AG08396 (cell line): ENCODE measurements around the gene ST6GALNAC6.
"Not testable (repeated sequence)": the region's sequence is repeated elsewhere in the genome, so short reads cannot be mapped to it uniquely, and the experiment has no call there.

Source experiments
- DNase-seq: peaks from one replicate; pipeline ENCODE4 v3.0.0; 2012; ENCODE audit warnings: low spot score, mixed read lengths

The ST6GALNAC6 gene

DNA sequence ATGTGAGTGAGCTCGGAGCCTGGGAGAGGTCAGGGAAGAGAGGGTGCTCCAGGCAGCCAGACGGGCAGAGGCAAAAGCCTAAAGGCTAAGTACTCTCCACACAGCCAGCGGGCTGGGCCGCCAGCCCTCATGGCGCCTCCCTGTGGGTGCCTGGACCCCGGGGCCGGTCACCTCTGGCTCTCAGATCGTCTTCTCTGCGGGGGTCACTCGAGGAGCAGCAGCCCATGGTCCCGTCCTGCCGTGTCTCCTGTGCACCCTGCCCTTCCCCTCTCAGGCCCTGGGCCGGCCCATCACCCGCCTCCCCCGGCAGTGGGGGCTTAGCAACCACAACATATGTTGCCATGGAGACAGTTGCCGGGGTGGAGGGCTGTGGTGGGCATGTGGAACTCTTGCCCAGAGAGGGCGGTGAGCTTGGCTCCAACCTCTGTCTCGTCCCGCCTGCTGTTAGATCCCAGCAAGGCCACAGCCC is 26.1 kb downstream of the ST6GALNAC6 start:
- no peak for DNase-seq

DNA sequence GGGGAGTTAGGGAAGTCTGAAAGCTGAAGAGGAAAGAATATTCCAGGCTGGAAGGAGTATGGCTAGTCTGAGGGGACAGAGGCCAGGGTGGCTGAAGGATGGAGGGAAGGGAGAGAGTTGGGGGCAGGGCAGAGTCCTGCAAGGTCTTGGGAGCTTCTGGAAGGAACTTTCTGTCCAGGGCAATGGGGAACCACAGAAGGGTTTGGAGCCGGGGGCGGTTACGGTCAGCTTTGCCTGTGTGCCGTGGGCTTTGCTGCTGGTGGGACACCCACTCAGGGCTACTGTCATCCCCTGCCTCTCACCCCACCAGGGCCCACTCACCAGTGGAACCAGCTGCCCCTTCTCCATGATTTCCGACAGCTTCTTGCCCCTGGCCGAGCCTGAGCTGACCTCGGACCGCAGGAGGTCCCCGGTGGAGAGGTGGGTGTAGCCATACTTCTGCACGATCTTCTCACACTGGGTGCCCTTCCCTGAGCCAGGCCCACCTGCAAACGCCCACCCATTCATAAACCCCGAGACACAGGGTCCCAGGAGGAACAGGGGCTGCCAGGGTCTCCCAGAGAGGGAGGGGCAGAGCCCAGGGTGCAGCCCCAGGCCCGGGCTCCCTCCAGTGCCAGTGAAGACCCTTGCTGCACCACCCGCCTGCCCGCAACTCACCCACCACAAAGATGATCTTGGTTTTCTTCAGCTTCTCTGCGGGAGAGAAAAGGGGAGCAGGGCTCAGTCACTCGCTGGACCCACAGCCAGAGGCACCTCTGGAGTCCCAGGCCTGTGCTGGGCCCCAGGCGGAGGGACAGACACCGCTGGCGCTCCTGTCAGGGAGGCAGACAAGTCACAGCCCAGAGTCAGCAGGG is 26.8 kb downstream of the ST6GALNAC6 start:
- no peak for DNase-seq

DNA sequence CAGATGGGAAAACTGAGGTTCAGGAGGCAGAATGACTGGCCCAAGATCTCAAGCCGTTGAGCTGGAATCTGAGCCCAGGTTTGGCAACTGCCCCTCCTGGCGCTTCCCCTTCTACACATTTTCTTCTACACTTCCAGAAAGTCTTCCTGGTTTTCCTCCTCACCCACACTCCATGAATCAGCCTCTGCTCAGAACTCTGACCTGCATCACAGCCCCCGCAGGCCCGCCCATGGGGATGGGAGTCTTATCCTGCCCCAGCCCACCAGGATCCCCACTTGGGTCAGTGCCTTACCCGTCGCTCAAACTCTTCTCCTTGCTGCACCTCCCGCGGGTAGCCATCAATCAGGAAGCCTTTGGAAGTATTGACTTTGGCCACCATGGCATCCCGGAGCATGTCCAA is 27.9 kb downstream of the ST6GALNAC6 start:
- DNase-seq, result no peak

DNA sequence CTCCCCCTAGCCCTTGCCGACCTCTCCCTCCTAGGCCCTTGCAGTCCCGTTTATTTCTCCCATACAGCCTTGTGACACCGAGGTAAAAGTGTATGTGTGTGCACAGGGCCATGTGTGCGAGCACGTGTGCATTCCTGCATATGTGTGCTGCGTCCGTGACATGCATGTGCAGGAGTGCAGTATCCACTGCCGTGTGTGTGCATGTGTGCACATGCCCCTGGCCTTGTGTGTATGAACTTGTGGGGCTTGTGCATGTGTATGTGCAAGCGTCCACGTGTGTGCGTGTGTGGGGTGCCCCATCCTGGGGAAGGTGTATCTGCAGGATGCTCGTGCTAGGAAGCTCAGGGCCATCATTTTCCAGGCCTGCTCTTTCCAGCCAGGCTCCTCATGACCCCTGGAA is 28.5 kb downstream of the ST6GALNAC6 start:
- no peak for DNase-seq

DNA sequence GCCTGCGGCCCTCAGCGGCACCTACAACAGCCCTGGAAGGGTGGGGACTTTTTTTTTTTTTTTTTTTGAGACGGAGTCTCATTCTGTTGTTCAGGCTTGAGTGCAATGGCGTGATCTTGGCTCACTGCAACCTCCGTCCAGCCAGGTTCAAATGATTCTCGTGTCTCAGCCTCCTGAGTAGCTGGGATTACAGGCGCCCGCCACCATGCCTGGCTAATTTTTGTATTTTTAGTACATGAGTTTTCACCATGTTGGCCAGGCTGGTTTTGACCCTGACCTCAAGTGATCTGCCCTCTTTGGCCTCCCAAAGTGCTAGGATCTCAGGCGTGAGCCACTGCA is 29.3 kb downstream of the ST6GALNAC6 start:
- not testable (repeated sequence) for DNase-seq

DNA sequence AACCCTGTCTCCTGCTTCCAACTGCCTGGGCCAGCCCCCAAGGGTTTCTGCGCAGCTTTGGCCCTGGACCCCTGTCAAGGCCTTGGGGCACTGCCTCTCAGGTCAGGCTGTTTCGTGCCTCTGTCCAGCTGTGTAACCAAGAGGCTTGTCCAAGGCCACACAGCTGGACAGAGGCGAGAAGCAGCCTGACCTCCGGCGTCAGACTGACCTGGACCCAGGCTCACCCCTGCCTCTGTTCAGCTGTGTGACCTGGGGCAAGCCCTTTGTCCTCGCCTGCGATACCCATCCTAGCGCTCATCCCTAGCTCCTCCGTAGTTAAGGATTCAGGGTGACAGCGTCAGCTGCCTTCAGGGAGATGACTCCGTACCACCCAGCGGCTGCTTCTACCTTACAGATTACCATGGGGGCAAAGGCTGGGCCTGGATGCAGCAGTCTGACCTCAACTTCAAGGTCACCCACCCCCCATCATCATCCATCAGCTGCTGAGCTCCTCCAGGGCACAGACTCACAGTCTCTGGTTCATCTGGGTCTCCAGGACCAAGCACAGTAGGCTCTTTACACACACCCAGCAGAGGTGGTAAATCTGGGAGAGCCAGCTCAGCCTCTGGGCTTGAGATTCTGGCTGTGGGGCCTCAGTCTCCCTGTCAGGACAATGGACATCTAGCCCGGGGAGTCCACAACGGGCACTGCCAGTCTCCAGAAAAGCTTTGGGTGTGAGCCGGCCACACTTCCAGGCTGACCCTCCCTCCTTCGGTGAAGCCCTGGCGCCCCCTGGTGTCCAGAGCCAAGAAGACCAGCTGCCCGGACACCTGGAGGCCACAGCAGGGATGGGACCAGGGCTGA is 29.9 kb downstream of the ST6GALNAC6 start:
- peak; percentile 94 for DNase-seq

DNA sequence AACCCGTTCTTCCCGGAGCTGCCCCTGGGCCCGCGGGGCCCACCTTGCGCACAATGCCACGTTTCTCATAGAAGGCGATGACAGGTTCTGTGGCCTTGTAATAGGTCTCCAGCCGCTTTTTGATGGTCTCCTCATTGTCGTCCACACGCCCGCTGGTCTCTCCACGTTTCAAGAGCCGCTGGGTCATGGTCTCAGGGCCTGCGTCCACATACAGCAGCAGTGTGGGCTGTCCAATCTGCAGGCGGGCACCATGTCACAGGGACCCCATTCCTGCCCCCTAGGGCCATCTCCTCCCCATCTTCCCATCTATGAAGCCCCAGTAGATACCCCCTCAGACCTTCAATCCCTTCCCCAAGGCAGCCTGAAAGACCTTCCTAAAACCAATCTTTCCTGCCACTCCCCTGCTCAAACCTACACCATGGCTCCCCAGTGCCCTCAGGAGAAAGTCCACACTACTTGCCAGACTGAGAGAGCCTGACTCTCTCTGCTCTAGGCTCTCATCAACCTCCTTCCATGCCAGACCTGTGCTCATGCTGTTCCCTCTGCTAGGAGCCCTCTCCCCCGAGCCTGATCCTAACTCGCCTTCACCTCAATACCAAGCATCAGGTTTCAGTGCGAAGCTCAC is 31.0 kb downstream of the ST6GALNAC6 start:
- no peak for DNase-seq

DNA sequence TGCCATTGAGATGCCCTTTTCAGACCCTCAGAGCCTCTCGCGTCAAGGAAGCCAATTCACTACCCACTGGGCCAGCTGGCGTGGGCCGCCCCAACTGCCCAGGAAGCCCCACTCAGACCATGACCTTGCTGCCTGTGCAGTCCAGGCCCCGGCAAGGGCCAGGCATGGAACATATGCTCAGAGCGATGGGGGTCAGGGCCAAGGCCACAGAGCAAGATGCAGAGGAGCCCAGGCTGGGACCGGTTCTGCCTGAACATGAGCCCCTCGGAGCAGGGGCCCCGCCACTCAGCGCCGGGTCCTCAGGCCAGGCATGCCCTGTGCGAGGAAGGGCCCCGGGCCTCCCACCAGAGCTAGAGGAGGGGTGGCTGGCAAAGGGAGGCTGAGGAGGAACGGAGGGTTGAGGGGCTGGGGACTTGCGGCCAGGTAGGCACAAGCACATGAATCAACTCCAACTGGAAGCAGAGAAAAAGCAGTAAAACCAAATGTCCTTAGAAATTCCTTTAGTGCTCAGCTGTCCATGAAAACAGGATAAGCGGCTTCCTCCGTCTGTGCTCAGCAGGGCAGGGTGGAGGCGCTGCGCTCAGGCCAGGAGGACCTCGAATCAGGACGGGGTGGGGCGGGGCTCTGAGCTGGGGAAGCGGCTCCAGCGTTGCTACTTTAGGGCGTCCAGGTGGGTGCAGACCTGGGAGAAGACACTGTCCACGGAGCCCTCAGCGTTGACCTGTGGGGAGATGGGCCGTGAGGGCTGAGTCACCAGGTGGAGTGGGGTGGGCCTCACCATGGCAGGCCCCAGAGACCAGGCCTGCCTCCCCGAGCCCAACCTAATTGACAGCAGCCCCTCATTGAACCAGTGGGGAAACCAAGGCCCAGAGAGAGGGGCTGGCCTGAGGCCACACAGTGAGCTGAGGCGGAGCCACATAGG is 31.8 kb downstream of the ST6GALNAC6 start:
- no peak for DNase-seq

DNA sequence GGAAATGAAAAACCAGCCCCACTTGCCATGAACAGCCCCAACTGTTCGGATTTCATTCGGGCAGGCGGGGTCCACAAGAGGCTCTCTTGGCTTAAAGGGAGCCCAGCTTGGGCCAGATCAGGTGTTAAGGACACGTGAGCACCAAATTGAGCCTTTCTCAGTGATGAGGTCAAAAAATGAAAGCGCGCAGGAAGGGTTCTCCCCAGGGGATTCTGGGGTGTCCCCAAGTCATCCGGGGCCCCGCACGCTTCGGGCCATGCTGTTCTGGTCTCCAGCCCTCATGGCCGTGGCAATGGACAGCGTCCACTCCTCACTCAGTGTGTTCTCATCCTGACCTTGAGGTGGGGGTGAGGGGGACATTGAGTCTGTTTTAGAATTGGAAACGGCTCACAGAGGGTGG is 32.9 kb downstream of the ST6GALNAC6 start:
- no peak for DNase-seq

DNA sequence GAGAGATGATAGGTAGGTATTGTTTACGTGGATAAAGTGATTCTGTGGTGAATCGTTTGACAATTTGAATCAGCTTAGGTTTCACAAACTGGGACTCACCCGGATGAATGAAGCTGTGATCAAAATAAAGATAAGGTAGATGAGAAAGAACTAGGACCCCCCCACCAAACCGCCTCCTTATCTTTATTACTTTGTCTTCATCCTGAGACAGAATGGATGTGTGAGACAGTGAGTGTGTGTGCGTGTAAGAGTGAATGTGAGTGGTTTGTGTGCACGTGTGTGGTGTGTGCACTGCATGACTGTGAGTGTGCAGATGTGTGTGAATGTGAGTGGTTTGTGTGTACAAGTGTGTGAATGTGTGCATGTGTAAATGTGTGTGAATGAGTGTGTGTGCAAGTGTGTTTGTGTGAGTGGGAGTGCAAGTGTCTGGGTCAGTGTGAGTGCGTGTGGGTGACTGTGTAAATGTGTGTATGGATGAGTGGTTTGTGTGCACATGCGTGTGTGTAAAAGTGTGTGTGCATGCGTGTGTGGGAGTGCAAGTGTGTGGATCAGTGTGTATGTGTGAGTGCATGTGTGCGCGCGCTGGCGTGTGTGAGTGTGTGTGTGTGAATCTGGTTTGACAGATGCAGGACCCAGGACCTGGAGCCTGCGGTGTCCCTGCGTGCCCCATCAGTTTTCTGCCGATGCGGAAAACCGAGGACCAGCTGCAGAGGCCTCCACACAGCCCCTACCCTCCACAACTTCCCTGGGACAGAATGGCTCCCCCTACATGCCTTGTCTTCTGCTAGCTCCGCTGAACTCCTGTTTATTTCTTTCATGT is 33.5 kb downstream of the ST6GALNAC6 start:
- no peak for DNase-seq

DNA sequence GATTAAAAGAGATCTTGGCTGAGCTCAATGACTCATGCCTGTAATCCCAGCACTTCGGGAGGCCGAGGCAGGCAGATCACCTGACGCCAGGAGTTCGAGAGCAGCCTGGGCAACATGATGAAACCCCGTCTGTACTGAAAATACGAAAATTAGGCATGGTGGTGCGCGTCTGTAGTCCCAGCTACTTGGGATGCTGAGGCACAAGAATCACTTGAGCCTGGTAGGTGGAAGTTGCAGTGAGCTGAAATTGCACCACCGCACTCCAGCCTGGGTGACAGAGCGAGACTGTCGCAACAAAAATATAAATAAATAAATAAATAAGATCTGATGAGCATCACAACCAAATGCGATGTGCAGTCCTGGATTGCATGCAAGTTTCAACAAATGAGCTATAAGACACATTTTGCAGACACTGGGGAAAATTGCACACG is 36.2 kb downstream of the ST6GALNAC6 start:
- no peak for DNase-seq

DNA sequence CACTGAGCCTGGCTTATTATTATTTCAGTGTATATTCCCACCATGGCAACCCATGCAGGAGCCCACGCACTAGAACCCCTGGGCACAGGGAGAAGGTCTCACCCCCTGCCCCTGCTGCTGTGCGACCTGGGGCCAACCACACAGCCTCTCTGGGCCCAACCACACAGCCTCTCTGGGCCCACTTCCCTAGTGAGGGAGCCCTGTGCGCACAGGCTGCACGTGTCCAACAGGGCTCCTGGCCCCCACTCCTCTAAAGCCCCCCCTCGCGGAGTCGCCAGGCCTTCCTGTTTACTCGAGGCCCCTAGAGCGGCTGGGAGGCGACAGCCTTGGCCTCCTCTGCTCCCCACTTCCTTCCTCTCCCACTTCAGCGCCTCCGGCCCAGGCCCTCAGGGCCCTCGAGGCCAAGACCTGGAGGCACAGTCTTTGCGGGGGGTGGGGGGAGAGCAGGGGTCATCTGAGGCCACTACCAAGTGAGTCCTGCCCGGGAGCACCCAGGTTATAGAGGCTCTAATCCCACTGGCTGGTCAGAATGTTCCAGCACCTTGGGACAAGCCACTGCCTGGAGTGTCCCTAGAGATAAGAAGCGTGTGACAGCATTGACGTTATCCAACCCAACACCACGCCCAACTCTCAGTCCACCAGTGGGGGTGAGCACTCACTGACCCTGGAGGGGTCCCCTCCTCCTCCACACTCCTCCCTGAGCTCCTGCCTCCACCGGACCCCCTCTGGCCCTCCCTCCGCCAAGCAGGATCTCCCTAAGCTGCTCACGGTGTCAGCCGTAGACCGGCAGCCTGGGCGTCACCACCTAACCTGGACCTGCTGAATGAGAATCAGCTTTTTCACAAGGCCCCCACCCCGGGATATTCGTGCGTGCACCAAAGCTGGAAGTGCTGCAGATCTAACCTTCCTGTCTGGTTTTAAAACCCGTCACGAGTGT is 37.1 kb downstream of the ST6GALNAC6 start:
- no peak for DNase-seq

DNA sequence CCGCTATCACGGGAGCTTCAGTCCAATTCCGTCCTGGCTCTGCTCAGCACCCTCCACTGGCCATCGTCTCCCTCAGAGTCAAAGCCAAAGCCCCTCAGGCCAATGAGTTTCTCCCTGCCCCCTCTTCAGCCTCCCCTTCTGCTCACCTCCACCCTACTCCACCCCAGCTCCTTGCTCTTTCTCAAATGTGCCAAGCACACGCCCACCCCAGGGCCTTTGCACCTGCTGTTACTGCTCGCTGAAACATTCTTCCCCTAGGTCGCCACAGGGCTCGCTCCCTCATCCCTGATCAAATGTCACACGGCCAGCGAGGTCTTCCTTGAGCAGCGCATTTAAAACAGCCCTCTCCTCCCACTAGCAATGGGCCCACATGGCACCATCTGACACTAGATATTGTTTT is 38.6 kb downstream of the ST6GALNAC6 start:
- DNase-seq, result no peak

DNA sequence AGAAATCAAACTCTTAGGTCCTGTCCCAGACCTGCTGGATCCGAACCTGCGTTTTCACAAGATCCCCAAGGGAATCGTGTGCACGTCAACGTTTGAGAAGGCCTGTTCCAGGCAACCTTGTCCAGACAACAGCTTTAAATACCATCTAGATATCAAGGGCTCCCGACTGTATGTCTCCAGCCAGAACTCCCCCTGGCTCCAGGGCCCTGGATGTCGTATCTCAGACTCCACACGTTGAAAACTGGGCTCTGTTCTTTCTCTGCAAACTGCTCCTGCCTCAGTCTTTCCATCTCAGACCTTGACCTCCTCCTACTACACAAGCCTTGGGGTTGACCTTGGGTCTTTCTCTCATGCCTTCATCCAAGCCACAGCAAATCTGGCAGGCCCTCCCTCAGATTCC is 39.1 kb downstream of the ST6GALNAC6 start:
- DNase-seq, result no peak

DNA sequence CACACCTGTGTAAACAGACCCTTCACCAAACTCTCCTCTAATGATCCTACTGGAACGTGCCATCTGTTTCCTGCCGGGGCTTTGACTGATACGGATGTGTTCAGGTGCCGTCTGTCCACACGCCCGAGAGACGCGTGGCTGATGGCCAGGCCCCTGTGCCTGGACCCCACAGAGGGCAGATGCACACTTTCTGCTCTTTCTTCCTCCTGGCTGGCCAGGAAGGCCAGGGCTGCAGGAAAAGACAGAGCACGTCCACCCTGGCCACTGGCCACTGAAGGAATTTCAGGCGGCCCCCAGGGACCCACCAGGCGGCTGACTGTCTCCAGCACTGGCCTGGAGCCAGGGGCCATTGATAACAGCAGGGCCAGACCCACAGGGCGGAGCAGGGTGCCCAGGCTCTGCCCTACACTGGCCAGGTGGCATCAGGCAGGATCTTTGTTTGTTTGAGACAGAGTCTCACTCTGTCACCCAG is 41.3 kb downstream of the ST6GALNAC6 start:
- DNase-seq, result no peak

DNA sequence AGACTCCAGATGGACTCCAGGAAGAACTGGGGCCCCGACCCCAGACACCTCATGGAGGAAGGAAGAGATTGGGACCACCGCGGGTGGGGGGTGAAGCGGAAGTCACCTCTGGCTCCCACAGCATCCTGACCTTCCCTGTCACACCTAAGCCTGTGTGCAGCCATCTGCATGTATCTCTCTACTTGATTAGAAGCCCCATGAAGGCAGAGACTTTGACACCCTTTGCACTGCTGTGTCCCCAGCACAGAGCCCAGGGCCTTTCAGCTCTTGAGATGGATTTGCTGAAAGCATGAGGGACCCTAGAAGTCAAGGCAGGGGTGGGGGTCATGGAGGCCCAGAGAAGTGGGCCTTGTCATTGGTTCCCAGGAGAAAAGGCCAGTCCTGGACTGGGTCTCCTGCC is 42.1 kb downstream of the ST6GALNAC6 start:
- DNase-seq, result no peak

DNA sequence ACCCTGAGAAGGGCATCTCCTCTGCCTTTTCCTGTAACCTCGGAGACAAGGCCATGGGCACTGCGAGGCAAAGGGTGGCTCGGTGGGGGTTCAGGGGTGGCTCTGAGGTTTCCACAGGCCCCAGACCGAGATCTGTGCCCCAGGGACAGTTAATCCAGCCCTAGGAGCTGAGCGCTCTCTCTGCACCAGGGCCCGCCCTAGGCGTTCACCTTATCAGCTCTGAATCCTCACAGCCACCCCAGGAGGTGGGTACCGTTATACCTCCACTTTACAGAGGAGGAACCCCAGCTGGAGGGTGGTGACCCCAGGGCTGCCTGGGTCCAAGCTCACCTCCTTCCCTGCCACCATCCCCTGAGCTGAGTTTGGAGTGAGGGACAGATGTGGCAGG is 42.7 kb downstream of the ST6GALNAC6 start:
- no peak for DNase-seq

DNA sequence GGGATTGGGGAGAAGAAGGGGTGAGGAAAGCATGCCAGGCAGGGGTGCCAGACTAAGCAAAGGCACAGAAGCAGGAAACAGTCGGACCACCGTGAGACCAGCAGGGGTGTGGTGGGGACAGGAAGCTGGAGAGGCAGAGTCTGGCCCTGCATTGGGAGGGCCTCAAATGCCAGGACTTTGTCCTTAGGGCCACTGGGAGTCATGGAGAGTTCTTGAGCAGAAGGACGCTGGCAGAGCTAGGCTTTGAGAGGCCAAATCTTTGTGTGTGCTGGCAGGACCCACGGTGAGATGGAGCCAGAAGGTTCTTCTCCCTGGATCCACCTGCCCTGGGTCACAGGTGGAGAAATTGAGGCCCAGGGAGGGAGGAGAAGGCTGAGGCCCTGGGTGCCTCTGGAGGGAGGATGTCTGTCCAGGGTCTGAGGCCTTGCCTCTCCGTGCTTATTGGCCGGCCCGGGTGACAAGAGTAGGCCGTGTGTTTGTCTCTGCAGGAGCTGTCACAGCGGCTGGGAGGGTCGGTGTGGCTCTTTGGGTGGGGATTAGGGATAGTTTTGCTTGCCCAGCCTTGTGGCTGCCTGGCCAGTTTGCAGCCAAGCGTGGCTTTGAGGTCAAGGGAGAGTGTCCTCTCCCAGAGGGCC is 43.2 kb downstream of the ST6GALNAC6 start:
- DNase-seq, result no peak

DNA sequence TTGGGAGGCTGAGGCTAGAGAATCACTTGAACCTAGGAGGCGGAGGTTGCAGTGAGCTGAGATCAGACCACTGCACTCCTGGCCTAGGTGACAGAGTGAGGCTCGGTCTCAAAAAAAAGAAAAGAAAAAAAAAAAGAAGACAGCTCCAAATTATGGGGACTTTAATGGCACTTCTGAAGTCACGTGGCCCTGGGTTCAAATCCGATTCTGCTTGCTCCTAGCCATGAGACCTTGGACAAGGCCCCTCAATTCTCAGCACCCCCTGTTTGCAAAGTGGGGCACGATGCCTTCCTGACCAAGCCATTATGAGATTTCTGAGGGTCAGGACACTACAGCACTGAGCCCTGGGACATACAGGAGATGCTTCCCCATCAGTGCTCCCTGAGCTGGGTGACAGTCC is 43.9 kb downstream of the ST6GALNAC6 start:
- no peak for DNase-seq
